Stimulated activated CD8-positive, alpha-beta memory T cell treated with anti-CD3 and anti-CD28 coated beads, Interleukin-7, amount 100 ng/mL, for 48 hours (primary cell): ENCODE measurements around the gene SPESP1.

ENCODE experiments used
- DNase-seq, 2 donors: peaks; one replicate each; pipeline ENCODE4 v3.0.0-alpha.2; 2020; ENCODE audit warnings: low read depth in 1 of 2; ENCODE audit errors: extremely low read depth in 1 of 2

The SPESP1 gene

GRCh38 chr15:68990992-68991500 lies 60.7 kb downstream of the SPESP1 start:
- no peak for DNase-seq

- DNase-seq: no peak
Measured at GRCh38 chr15:68991723-68992122, 61.4 kb downstream of the SPESP1 start.

GRCh38 chr15:68992696-68993095 lies 62.4 kb downstream of the SPESP1 start:
- DNase-seq: no peak

GRCh38 chr15:68993276-68993675 lies 63.0 kb downstream of the SPESP1 start:
- no peak for DNase-seq

GRCh38 chr15:68994149-68994548 lies 63.8 kb downstream of the SPESP1 start:
- no peak for DNase-seq

- DNase-seq: no peak
Measured at GRCh38 chr15:68994981-68995761, 64.8 kb downstream of the SPESP1 start.
